Rectal smooth muscle tissue (tissue), 1 donor: ENCODE results near the gene PPARGC1A.

Experiments used
- H3K27ac ChIP-seq: one replicate; pipeline ENCODE4 v1.7.0; 2013; ENCODE audit warnings: low read depth, low read length, inconsistent platforms
- H3K27me3 ChIP-seq: one replicate; pipeline ENCODE4 v1.7.0; 2013; ENCODE audit warnings: low read length; ENCODE audit not compliant: control insufficient read depth, insufficient read depth
- H3K36me3 ChIP-seq: one replicate; pipeline ENCODE4 v1.7.0; 2013; ENCODE audit warnings: low read length; ENCODE audit not compliant: control insufficient read depth, insufficient read depth
- H3K4me1 ChIP-seq: one replicate; pipeline ENCODE4 v1.7.0; 2013; ENCODE audit warnings: low read length; ENCODE audit not compliant: control insufficient read depth, insufficient read depth
- H3K4me3 ChIP-seq: one replicate; pipeline ENCODE4 v1.7.0; 2013; ENCODE audit warnings: low read length
- H3K9ac ChIP-seq: one replicate; pipeline ENCODE4 v1.7.0; 2013; ENCODE audit warnings: low read length

Gene PPARGC1A

DNA sequence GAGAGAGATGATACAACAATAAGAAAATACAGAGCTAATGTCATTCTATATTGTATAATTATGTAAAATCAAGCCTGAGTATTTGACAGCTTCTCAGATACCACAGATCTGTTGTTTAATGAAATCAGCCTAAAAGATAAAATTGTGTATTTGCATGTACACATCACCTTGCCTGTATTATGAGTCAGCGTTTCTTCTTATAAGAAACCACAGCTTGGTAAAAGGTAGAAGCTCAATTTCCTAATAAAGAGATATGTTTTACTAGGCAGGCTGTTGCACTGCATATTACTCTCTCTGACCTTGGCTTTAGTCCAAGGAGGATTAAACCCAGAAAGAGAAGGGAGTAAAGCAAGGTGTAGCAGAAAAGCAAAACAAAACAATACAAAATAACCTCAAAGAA is 121.3 kb downstream of the PPARGC1A start:
- Histone ChIP-seq H3K27ac (no peak overlapping the region), H3K4me1 (no peaks in the 10 kb centered on the region), H3K27me3 (no peaks in the 10 kb centered on the region), H3K9ac (no peak overlapping the region), H3K36me3 (no peaks in the 10 kb centered on the region), H3K4me3 (no peak overlapping the region)

DNA sequence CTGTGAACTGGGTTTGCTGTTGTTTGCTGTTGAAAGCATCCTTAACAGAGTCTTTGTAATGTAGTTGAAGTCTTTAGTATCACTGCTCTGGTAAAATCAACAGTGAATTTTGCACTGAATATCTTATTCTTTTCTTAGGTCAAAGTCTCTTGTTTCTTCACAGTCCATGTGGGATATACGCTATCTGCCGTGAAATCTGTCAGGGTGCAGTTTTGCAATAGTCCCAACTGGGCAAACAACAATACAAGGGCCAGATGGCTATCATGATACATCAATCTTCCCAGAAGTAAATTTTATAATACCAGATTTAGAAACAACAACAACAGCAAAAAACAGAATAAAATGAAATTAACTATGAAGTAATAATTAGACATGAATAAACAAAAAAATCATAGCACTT is 123.5 kb downstream of the PPARGC1A start:
- H3K36me3 ChIP-seq = no peaks in the 10 kb centered on the region
- no peaks in the 10 kb centered on the region for H3K27me3 ChIP-seq
- H3K27ac ChIP-seq = no peak overlapping the region
- no peak overlapping the region for H3K9ac ChIP-seq
- no peaks in the 10 kb centered on the region for H3K4me1 ChIP-seq
- H3K4me3 ChIP-seq = no peak overlapping the region

DNA sequence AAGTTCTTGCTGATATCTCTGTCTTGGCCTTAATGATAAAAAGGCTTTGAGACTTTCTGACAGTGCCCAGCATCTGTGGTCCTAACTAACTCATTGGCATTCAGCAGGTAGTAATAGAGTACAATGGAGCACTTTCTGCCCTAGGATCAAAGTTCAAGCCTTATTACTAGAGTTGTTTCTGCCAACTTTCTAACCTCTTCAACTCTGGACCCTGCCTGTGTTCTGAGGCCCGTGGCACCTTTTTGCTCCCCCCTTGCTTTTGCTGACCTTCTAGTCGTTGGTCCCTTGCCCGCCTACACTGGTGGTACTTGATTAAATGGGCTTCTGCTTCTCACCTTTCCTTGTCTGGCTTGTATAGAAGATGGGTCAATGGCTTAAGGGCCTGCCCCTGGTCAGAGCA is 126.3 kb downstream of the PPARGC1A start:
- H3K36me3 ChIP-seq = no peaks in the 10 kb centered on the region
- no peaks in the 10 kb centered on the region for H3K27me3 ChIP-seq
- H3K4me1 ChIP-seq = no peaks in the 10 kb centered on the region
- H3K27ac ChIP-seq = no peak overlapping the region
- no peak overlapping the region for H3K4me3 ChIP-seq
- H3K9ac ChIP-seq = no peak overlapping the region

DNA sequence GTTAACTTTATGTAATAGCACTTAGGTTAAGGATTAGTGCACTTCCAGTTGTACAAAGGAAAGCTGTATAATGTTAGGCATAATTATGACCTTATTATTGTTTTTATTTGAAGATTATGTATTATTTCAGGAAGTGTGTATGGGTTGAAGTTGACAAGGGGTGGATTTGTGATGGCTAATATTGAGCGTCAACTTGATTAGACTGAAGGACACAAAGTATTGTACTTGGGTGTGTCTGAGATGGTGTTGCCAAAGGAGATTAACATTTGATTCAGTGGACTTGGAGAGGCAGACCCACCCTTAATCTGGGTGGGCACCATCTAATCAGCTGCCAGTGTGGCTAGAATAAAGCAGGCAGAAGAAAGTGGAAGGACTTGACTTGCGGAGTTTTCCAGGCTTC is 127.3 kb downstream of the PPARGC1A start:
- H3K27me3 ChIP-seq = no peaks in the 10 kb centered on the region
- H3K4me3 ChIP-seq = no peak overlapping the region
- H3K36me3 ChIP-seq = no peaks in the 10 kb centered on the region
- H3K9ac ChIP-seq = no peak overlapping the region
- no peaks in the 10 kb centered on the region for H3K4me1 ChIP-seq
- no peak overlapping the region for H3K27ac ChIP-seq

DNA sequence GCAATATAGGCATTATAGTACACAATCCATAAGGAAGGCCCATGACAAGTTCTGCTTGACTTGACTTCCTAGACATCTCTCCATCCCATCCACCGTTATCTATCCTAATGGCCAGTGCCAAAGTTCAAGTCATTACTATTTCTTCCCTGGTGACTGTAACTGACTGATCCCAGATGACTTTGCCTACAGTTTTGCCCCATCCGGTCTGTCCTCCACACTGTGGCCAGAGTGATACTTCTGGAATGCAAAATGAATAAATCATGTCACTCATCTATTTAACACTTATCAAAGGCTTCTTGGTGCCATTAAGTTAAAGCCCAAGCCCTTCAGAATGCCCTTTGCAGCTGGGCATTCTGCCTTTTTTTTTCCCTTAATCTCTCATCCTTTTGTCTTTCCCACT is 130.8 kb downstream of the PPARGC1A start:
- no peaks in the 10 kb centered on the region for H3K4me1 ChIP-seq
- H3K36me3 ChIP-seq = no peaks in the 10 kb centered on the region
- H3K9ac ChIP-seq = no peak overlapping the region
- H3K27me3 ChIP-seq = no peaks in the 10 kb centered on the region
- H3K27ac ChIP-seq = no peak overlapping the region
- H3K4me3 ChIP-seq = no peak overlapping the region

DNA sequence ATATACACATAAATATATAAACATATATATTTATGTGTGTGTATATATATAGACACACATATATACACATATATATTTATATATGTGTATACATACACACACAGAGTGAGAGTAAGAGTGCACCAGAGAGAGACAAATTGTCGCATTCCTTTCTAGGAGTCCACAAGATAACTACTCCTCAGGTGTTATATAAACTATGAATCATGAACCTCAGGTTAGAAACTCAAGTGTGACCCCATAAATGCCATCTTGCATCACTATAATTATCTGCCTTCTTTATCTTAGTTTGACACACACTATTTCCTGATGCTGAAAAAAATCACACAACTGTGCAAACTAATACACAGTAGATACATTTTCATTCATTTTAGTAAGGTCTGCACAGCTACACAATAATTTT is 135.2 kb downstream of the PPARGC1A start:
- no peaks in the 10 kb centered on the region for H3K27me3 ChIP-seq
- H3K9ac ChIP-seq = no peak overlapping the region
- H3K4me1 ChIP-seq = no peaks in the 10 kb centered on the region
- H3K36me3 ChIP-seq = no peaks in the 10 kb centered on the region
- no peak overlapping the region for H3K27ac ChIP-seq
- no peak overlapping the region for H3K4me3 ChIP-seq

DNA sequence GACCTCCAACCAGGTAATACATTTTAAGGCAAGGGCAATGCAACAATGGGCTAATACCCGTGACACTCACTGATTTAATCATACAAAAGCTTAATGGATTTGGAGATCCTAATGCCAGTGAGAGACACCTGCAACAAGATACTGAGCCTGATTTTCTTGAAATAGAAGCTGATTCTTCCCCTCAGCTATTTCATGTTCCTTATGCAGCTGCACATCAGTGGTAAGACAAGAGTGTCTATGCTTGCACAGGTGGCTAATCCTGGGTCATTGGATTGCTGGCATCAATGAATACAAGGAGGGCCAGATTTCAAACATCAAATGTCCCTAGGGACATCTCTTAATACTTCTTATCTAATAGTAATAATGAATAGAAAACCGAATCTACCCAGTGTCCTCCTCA is 139.7 kb downstream of the PPARGC1A start:
- no peaks in the 10 kb centered on the region for H3K27me3 ChIP-seq
- no peak overlapping the region for H3K4me3 ChIP-seq
- H3K4me1 ChIP-seq = no peaks in the 10 kb centered on the region
- no peaks in the 10 kb centered on the region for H3K36me3 ChIP-seq
- no peak overlapping the region for H3K9ac ChIP-seq
- H3K27ac ChIP-seq = no peak overlapping the region

DNA sequence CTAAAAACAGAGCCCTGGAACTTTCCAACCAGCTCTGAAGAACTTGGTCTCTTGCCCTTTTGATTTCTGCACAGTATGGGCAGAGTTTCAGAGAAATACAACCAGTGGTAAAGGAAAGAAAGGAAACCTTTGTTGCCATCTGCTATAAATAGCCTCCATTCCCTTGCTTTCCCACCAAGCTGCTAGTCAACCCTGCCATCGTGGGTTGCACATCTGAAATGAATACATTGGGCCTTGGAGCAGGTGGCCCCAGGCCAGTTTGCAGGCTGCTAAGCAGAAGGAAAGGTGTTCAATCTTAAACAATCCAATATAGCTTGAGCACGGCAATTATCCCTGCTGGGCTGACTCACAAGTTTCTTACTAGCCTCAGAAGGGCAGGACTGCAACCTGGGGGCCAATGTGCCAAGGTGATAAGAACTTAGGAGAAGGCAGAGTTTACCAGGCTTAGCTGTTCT is 142.5 kb downstream of the PPARGC1A start:
- Histone ChIP-seq H3K4me3 (no peak overlapping the region), H3K4me1 (no peaks in the 10 kb centered on the region), H3K27ac (no peak overlapping the region), H3K27me3 (no peaks in the 10 kb centered on the region), H3K9ac (no peak overlapping the region), H3K36me3 (no peaks in the 10 kb centered on the region)

DNA sequence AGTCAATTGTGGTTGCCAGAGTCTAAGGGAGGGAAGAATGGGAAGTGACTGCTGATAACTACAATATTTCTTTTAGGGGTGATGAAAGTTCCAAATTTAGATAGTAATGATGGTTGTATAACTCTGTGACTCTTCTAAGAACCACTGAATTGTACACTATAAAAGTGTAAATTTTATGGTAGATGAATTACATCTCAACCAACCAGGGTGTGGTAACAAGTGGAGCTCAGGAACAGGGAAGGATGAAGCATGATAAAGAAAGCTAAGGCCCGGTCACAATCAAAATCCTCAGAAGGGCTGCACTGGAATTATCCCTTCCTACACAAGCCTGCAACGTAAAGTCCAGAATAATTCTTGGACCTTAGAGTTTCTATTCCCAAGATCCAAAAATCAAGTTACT is 143.2 kb downstream of the PPARGC1A start:
- H3K4me3 ChIP-seq = no peak overlapping the region
- H3K27me3 ChIP-seq = no peaks in the 10 kb centered on the region
- H3K27ac ChIP-seq = no peak overlapping the region
- no peak overlapping the region for H3K9ac ChIP-seq
- H3K36me3 ChIP-seq = no peaks in the 10 kb centered on the region
- no peaks in the 10 kb centered on the region for H3K4me1 ChIP-seq

DNA sequence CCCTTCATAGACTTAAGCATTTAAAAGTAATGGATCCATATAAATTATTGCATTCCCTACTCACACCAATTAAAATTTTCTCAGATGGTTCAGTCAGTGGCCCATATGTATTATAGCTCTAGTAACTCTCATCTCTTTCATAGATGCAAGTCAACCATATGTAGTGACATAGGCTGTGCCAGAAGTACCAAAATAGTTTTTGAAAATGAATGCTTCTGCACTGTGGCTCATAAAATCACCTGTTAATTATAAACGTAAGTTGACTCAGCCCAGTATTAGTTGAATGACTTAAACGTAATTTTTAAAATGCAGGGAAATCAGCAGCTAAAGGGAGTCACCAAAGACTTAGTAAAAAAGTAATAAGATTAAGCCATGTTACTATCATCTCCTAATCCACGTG is 143.8 kb downstream of the PPARGC1A start:
- H3K27me3 ChIP-seq = no peaks in the 10 kb centered on the region
- no peaks in the 10 kb centered on the region for H3K36me3 ChIP-seq
- no peak overlapping the region for H3K4me3 ChIP-seq
- no peaks in the 10 kb centered on the region for H3K4me1 ChIP-seq
- no peak overlapping the region for H3K27ac ChIP-seq
- no peak overlapping the region for H3K9ac ChIP-seq

DNA sequence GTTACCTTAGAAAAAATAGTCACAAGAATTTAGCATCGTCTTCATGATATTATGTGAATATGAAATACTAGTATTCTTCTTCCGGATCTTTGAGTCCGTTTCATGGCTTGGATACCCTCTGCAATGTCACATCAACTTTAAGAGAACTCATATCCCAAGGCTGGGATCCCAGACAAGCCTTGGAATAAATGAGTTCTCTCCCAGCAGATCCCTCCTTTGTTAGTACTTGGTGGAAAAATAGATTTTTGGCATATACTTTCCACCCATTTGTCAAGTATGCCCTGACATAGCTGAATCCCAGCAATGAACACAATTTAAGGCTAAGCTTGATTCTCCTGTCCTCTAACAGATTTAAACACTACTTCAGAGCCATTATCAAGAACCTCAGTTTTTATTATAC is 144.5 kb downstream of the PPARGC1A start:
- no peaks in the 10 kb centered on the region for H3K27me3 ChIP-seq

More for the DNA sequence above, 144.5 kb downstream of the PPARGC1A start:
- no peaks in the 10 kb centered on the region for H3K36me3 ChIP-seq
- H3K4me1 ChIP-seq = no peaks in the 10 kb centered on the region
- no peak overlapping the region for H3K27ac ChIP-seq
- H3K4me3 ChIP-seq = no peak overlapping the region
- no peak overlapping the region for H3K9ac ChIP-seq
